ENCODE results near the gene MAP3K13. TPM values are rescaled to one million over a fixed set of nuclear protein-coding genes. Genes with fewer than 3 reads are reported as not detected.

MAP3K13 gene
- total and polyA plus RNA-seq, 10 of the 15 experiments (the other 5 are each of a cell fraction or from before 2014, with no cell fraction given): 10.5 to 70.8 (median 26.8) TPM

DNA sequence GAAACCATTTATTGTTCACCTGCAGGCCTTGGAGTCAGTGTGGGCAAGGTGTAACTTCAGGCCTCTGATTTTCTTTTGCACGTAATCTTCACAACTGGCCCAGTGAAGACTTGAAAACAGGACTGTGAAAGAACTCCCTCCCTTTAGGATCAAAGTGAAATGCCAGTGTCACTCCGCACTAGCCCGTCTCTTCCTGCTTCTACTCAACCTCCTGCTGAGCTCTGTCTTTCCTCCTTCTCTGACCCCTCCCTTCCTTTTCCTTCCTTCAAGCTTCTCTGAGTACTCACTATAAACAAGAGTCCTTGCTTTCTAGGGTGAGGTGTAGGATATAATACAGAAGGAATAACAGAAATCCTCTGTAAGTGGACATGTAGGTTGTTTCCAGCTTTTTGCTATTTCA, 107.4 kb downstream of the MAP3K13 start (continued):
- TF ChIP-seq, protein P1, sequence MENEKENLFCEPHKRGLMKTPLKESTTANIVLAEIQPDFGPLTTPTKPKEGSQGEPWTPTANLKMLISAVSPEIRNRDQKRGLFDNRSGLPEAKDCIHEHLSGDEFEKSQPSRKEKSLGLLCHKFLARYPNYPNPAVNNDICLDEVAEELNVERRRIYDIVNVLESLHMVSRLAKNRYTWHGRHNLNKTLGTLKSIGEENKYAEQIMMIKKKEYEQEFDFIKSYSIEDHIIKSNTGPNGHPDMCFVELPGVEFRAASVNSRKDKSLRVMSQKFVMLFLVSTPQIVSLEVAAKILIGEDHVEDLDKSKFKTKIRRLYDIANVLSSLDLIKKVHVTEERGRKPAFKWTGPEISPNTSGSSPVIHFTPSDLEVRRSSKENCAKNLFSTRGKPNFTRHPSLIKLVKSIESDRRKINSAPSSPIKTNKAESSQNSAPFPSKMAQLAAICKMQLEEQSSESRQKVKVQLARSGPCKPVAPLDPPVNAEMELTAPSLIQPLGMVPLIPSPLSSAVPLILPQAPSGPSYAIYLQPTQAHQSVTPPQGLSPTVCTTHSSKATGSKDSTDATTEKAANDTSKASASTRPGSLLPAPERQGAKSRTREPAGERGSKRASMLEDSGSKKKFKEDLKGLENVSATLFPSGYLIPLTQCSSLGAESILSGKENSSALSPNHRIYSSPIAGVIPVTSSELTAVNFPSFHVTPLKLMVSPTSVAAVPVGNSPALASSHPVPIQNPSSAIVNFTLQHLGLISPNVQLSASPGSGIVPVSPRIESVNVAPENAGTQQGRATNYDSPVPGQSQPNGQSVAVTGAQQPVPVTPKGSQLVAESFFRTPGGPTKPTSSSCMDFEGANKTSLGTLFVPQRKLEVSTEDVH (IDR thresholded peaks at IDR 0.05; ENCODE audit: low read depth, partially characterized antibody): no peak
- TF ChIP-seq EP300 (IDR thresholded peaks at IDR 0.05; ENCODE audit: borderline replicate concordance in 1 of 2, control insufficient read depth in 1 of 2, low read depth in 2 of 2, low read length in 2 of 2) (no peak), YY1 (IDR thresholded peaks at IDR 0.05; ENCODE audit: low read depth, low read length) (no peak), TCF3 (IDR thresholded peaks at IDR 0.05; ENCODE audit: borderline replicate concordance, insufficient read depth, low read depth, low read length) (no peak), SIX5 (IDR thresholded peaks at IDR 0.05; ENCODE audit: low read depth, low read length, severe bottlenecking) (no peak)
- TF ChIP-seq, protein P2, sequence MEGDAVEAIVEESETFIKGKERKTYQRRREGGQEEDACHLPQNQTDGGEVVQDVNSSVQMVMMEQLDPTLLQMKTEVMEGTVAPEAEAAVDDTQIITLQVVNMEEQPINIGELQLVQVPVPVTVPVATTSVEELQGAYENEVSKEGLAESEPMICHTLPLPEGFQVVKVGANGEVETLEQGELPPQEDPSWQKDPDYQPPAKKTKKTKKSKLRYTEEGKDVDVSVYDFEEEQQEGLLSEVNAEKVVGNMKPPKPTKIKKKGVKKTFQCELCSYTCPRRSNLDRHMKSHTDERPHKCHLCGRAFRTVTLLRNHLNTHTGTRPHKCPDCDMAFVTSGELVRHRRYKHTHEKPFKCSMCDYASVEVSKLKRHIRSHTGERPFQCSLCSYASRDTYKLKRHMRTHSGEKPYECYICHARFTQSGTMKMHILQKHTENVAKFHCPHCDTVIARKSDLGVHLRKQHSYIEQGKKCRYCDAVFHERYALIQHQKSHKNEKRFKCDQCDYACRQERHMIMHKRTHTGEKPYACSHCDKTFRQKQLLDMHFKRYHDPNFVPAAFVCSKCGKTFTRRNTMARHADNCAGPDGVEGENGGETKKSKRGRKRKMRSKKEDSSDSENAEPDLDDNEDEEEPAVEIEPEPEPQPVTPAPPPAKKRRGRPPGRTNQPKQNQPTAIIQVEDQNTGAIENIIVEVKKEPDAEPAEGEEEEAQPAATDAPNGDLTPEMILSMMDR (IDR thresholded peaks at IDR 0.05 in 2 of 3, conservative IDR thresholded peaks at IDR 0.05 in 1 of 3; ENCODE audit: control insufficient read depth in 2 of 3, extremely low read depth in 1 of 3, insufficient read depth in 1 of 3, low read depth in 3 of 3, low read length in 3 of 3): no peak

DNA sequence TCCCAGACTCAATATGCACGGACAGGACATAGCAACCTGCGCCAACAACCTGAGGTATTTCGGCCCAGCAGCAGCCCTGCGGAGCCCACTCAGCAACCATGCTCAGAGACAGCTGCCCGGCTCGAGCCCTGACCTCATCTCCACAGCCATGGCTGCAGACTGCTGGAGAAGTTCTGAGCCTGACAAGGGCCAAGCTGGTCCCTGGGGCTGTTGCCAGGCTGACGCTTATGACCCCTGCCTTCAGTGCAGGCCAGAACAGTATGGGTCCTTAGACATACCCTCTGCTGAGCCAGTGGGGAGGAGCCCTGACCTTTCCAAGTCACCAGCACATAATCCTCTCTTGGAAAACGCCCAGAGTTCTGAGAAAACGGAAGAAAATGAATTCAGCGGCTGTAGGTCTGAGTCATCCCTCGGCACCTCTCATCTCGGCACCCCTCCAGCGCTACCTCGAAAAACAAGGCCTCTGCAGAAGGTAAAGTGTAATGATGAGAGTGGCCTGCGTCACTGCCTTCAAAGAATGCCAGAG, 110.4 kb downstream of the MAP3K13 start:
- WGBS (ENCODE audit: insufficient coverage, insufficient replicate concordance, low lambda C conversion rate, missing lambda C conversion rate): 84% methylated on average over 15 of the region's 15 CpGs
- ChIA-PET SMC1A (ENCODE audit: uncharacterized antibody, unreplicated experiment) (no interaction called here), CTCF (no interaction called here), RAD21 (ENCODE audit: unreplicated experiment) (no interaction called here), POLR2A (no interaction called here)
- no peaks in the 10 kb centered on the region for H4K20me1 ChIP-seq (ENCODE audit: control insufficient read depth, insufficient read depth)
- H3K9ac ChIP-seq (ENCODE audit: control insufficient read depth, insufficient read depth, low read length): no peak overlapping the region
- BruUV-seq (replicated peaks): no TSS peak
- no peaks in the 10 kb centered on the region for H3K9me3 ChIP-seq (replicated peaks; ENCODE audit: control insufficient read depth, insufficient read depth, low read length)
- no peak for TF ChIP-seq CREB1 (IDR thresholded peaks at IDR 0.05; ENCODE audit: low read depth)
- TF ChIP-seq, protein P3, sequence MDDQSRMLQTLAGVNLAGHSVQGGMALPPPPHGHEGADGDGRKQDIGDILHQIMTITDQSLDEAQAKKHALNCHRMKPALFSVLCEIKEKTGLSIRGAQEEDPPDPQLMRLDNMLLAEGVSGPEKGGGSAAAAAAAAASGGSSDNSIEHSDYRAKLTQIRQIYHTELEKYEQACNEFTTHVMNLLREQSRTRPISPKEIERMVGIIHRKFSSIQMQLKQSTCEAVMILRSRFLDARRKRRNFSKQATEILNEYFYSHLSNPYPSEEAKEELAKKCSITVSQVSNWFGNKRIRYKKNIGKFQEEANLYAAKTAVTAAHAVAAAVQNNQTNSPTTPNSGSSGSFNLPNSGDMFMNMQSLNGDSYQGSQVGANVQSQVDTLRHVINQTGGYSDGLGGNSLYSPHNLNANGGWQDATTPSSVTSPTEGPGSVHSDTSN (IDR thresholded peaks at IDR 0.05; ENCODE audit: insufficient replicate concordance, low read depth, low read length): no peak
- TF ChIP-seq BHLHE40 (IDR thresholded peaks at IDR 0.05; ENCODE audit: borderline replicate concordance in 1 of 2, low read depth in 2 of 2, low read length in 1 of 2): no peak
- H3K4me2 ChIP-seq (ENCODE audit: control insufficient read depth, insufficient read depth): no peak overlapping the region
- ATAC-seq: no peak
- FAIRE-seq: no peak
- no peaks in the 10 kb centered on the region for H3K79me2 ChIP-seq (ENCODE audit: control insufficient read depth, insufficient read depth, low read length)
- no peak overlapping the region for H3K27ac ChIP-seq (ENCODE audit: control insufficient read depth, insufficient read depth)
- H3K36me3 ChIP-seq (ENCODE audit: control insufficient read depth in 2 of 2, insufficient read depth in 2 of 2, low read length in 1 of 2): peaks cover 4 to 9% of the 10 kb centered on the region in 2 experiments; a peak in 3 of 4 replicates
- H3K4me1 ChIP-seq (ENCODE audit: control insufficient read depth, insufficient read depth, low read length): no peaks in the 10 kb centered on the region
- DNase-seq (ENCODE audit: low read depth, low spot score): no peak
- intact Hi-C loops (cut with micrococcal nuclease; ENCODE audit: unreplicated experiment) (no loop called here), in situ Hi-C loops (cut with MboI) (no loop called here)
- no peak overlapping the region for H2AFZ ChIP-seq (ENCODE audit: control insufficient read depth, low read depth, low read length)
- no peak overlapping the region for H3K4me3 ChIP-seq
- no peaks in the 10 kb centered on the region for H3K27me3 ChIP-seq (replicated peaks in 1 of 2; ENCODE audit: control insufficient read depth in 2 of 2, insufficient read depth in 2 of 2, low read length in 1 of 2)

Data from GM12878 (cell line).